Activated CD8-positive, alpha-beta memory T cell treated with anti-CD3 and anti-CD28 coated beads, Interleukin-2, amount 10 ng/mL, durations not matched to agents 7 days and 5 days (primary cell): ENCODE data around the gene PCSK1. TPM values are rescaled to one million over a fixed set of nuclear protein-coding genes. Genes with fewer than 3 reads are reported as not detected.
"Not testable (repeated sequence)": the region's sequence is repeated elsewhere in the genome, so short reads cannot be mapped to it uniquely, and the experiment has no call there.

Experiments
- ATAC-seq: fragments of 150-1000 bp; cut with Tn5 transposase; one replicate; pipeline ENCODE4 v1.10.0; 2021; ENCODE audit warnings: moderate library complexity
- CTCF ChIA-PET: fragments of 350-600 bp; sonication (Branson Sonifier 250); formaldehyde crosslinking; loops from one replicate; lab custom pipeline; 2021; ENCODE audit warnings: antibody characterized with exemption; lab: Charles Lee
- DNase-seq: peaks from one replicate; pipeline ENCODE4 v3.0.0-alpha.2; 2020
- H3K27ac Mint-ChIP-seq: one replicate; pipeline ENCODE4 v1.8.0; 2021; ENCODE audit warnings: mild to moderate bottlenecking, mixed read lengths
- H3K27me3 Mint-ChIP-seq: one replicate; pipeline ENCODE4 v1.8.0; 2021; ENCODE audit warnings: mixed read lengths
- H3K36me3 Mint-ChIP-seq: one replicate; pipeline ENCODE4 v1.8.0; 2021; ENCODE audit warnings: mild to moderate bottlenecking, mixed read lengths
- H3K4me1 Mint-ChIP-seq: one replicate; pipeline ENCODE4 v1.8.0; 2021; ENCODE audit warnings: mixed read lengths
- H3K4me3 Mint-ChIP-seq: one replicate; pipeline ENCODE4 v1.8.0; 2021; ENCODE audit warnings: mild to moderate bottlenecking, moderate library complexity, mixed read lengths
- H3K9me3 Mint-ChIP-seq: one replicate; pipeline ENCODE4 v1.8.0; 2022; ENCODE audit warnings: low read depth, mixed read lengths
- total RNA-seq, 2 experiments: library from RNA; stranded (reverse); gene quantifications; one replicate each; pipeline ENCODE4 v1.2.3, GENCODE V29; 2021

The PCSK1 gene
- total RNA-seq, 2 experiments from 2014 or later: not detected

- ATAC-seq (no peak), DNase-seq (no peak)
- no peaks in the 10 kb centered on the region for H3K36me3 Mint-ChIP-seq
- H3K9me3 Mint-ChIP-seq: no peaks in the 10 kb centered on the region
- no peak overlapping the region for H3K27ac Mint-ChIP-seq
- peaks cover 28% of the 10 kb centered on the region for H3K27me3 Mint-ChIP-seq
- H3K4me1 Mint-ChIP-seq: peaks cover 11% of the 10 kb centered on the region
- CTCF ChIA-PET: no interaction called here
- H3K4me3 Mint-ChIP-seq: no peak overlapping the region
These were observed 55.5 kb downstream of the PCSK1 start for GRCh38 chr5:96377597-96377996.

GRCh38 chr5:96377167-96377566 is 55.9 kb downstream of the PCSK1 start:
- H3K27me3 Mint-ChIP-seq: peaks cover 33% of the 10 kb centered on the region
- peaks cover 11% of the 10 kb centered on the region for H3K4me1 Mint-ChIP-seq
- H3K4me3 Mint-ChIP-seq: no peak overlapping the region
- CTCF ChIA-PET: no interaction called here
- H3K27ac Mint-ChIP-seq: no peak overlapping the region
- H3K36me3 Mint-ChIP-seq: no peaks in the 10 kb centered on the region
- ATAC-seq (no peak), DNase-seq (no peak)
- no peaks in the 10 kb centered on the region for H3K9me3 Mint-ChIP-seq

GRCh38 chr5:96374653-96375052 is 58.4 kb downstream of the PCSK1 start:
- H3K4me3 Mint-ChIP-seq: no peak overlapping the region
- no peak overlapping the region for H3K27ac Mint-ChIP-seq
- peaks cover 45% of the 10 kb centered on the region for H3K27me3 Mint-ChIP-seq
- DNase-seq: peak; percentile 57
- H3K4me1 Mint-ChIP-seq: peaks cover 11% of the 10 kb centered on the region
- peak; percentile 66 for ATAC-seq
- CTCF ChIA-PET: no interaction called here
- no peaks in the 10 kb centered on the region for H3K36me3 Mint-ChIP-seq
- H3K9me3 Mint-ChIP-seq: no peaks in the 10 kb centered on the region

GRCh38 chr5:96373381-96373733 is 59.7 kb downstream of the PCSK1 start:
- Mint-ChIP-seq H3K4me1 (peaks cover 11% of the 10 kb centered on the region), H3K27ac (no peak overlapping the region), H3K4me3 (no peak overlapping the region), H3K9me3 (no peaks in the 10 kb centered on the region), H3K36me3 (no peaks in the 10 kb centered on the region), H3K27me3 (peaks cover 50% of the 10 kb centered on the region)
- ATAC-seq (no peak), DNase-seq (no peak)
- CTCF ChIA-PET: no interaction called here

- CTCF ChIA-PET: no interaction called here
- H3K9me3 Mint-ChIP-seq: no peaks in the 10 kb centered on the region
- peaks cover 47% of the 10 kb centered on the region for H3K27me3 Mint-ChIP-seq
These were observed 60.2 kb downstream of the PCSK1 start for GRCh38 chr5:96372726-96373380.

GRCh38 chr5:96370976-96371375 is 62.1 kb downstream of the PCSK1 start:
- no peak for ATAC-seq
- Mint-ChIP-seq H3K4me3 (no peak overlapping the region), H3K9me3 (no peaks in the 10 kb centered on the region), H3K27ac (no peak overlapping the region), H3K36me3 (no peaks in the 10 kb centered on the region), H3K4me1 (peaks cover 11% of the 10 kb centered on the region), H3K27me3 (peaks cover 53% of the 10 kb centered on the region)
- CTCF ChIA-PET: interaction anchor here (1.4 kb wide), 1 partner anchor 26 kb away, joined by 5 read pairs; no protein-coding TSS in a partner anchor
- DNase-seq: no peak

More at GRCh38 chr5:96372726-96373380, 60.2 kb downstream of the PCSK1 start:
- DNase-seq: no peak
- no peak overlapping the region for H3K27ac Mint-ChIP-seq
- ATAC-seq: no peak
- H3K4me1 Mint-ChIP-seq: peaks cover 11% of the 10 kb centered on the region
- no peaks in the 10 kb centered on the region for H3K36me3 Mint-ChIP-seq
- no peak overlapping the region for H3K4me3 Mint-ChIP-seq

- CTCF ChIA-PET: interaction anchor here (1.1 kb wide), 1 partner anchor 586 kb away, joined by 3 read pairs; no protein-coding TSS in a partner anchor
- not testable (repeated sequence) for H3K27ac Mint-ChIP-seq, ATAC-seq, H3K9me3 Mint-ChIP-seq, DNase-seq, H3K4me1 Mint-ChIP-seq, H3K4me3 Mint-ChIP-seq, H3K36me3 Mint-ChIP-seq
- H3K27me3 Mint-ChIP-seq: peaks cover 40% of the 10 kb centered on the region
These were observed 65.7 kb downstream of the PCSK1 start for GRCh38 chr5:96367337-96367736.

GRCh38 chr5:96354237-96354636 is 78.8 kb downstream of the PCSK1 start:
- no peaks in the 10 kb centered on the region for H3K36me3 Mint-ChIP-seq
- ATAC-seq (no peak), DNase-seq (no peak)
- no peak overlapping the region for H3K27ac Mint-ChIP-seq
- no peaks in the 10 kb centered on the region for H3K4me1 Mint-ChIP-seq
- no peak overlapping the region for H3K4me3 Mint-ChIP-seq
- peaks cover 22% of the 10 kb centered on the region for H3K27me3 Mint-ChIP-seq
- CTCF ChIA-PET: no interaction called here
- no peaks in the 10 kb centered on the region for H3K9me3 Mint-ChIP-seq

GRCh38 chr5:96353220-96353619 is 79.8 kb downstream of the PCSK1 start:
- CTCF ChIA-PET: no interaction called here
- Mint-ChIP-seq H3K36me3 (no peaks in the 10 kb centered on the region), H3K9me3 (no peaks in the 10 kb centered on the region), H3K4me3 (no peak overlapping the region), H3K4me1 (no peaks in the 10 kb centered on the region), H3K27ac (no peak overlapping the region), H3K27me3 (peaks cover 12% of the 10 kb centered on the region)
- no peak for ATAC-seq
- no peak for DNase-seq

GRCh38 chr5:96350678-96351077 is 82.4 kb downstream of the PCSK1 start:
- Mint-ChIP-seq H3K4me1 (peaks cover 1% of the 10 kb centered on the region), H3K27ac (no peak overlapping the region), H3K27me3 (peaks cover 21% of the 10 kb centered on the region), H3K9me3 (no peaks in the 10 kb centered on the region), H3K36me3 (no peaks in the 10 kb centered on the region), H3K4me3 (no peak overlapping the region)
- CTCF ChIA-PET: interaction anchor here (1.4 kb wide), 1 partner anchor 15 kb away, joined by 5 read pairs; no protein-coding TSS in a partner anchor
- ATAC-seq (no peak), DNase-seq (no peak)

- CTCF ChIA-PET: no interaction called here
- Mint-ChIP-seq H3K27me3 (peaks cover 36% of the 10 kb centered on the region), H3K9me3 (no peaks in the 10 kb centered on the region), H3K27ac (no peak overlapping the region), H3K4me3 (no peak overlapping the region), H3K36me3 (no peaks in the 10 kb centered on the region), H3K4me1 (peaks cover 11% of the 10 kb centered on the region)
- ATAC-seq (no peak), DNase-seq (no peak)
These were observed 84.5 kb downstream of the PCSK1 start for GRCh38 chr5:96348536-96348935.

- no peak overlapping the region for H3K27ac Mint-ChIP-seq
- no peak overlapping the region for H3K4me3 Mint-ChIP-seq
- peaks cover 11% of the 10 kb centered on the region for H3K4me1 Mint-ChIP-seq
- ATAC-seq (no peak), DNase-seq (no peak)
- no peaks in the 10 kb centered on the region for H3K36me3 Mint-ChIP-seq
- H3K9me3 Mint-ChIP-seq: no peaks in the 10 kb centered on the region
- CTCF ChIA-PET: interaction anchor here (1.3 kb wide), 1 partner anchor 254 kb away, joined by 7 read pairs; no protein-coding TSS in a partner anchor
- peaks cover 36% of the 10 kb centered on the region for H3K27me3 Mint-ChIP-seq
These were observed 85.4 kb downstream of the PCSK1 start for GRCh38 chr5:96347502-96348292.

GRCh38 chr5:96344678-96345577 is 88.1 kb downstream of the PCSK1 start:
- DNase-seq: no peak
- peak; percentile 90 for ATAC-seq
- H3K27ac Mint-ChIP-seq: no peak overlapping the region
- H3K27me3 Mint-ChIP-seq: peaks cover 40% of the 10 kb centered on the region
- H3K36me3 Mint-ChIP-seq: no peaks in the 10 kb centered on the region
- no peak overlapping the region for H3K4me3 Mint-ChIP-seq
- peaks cover 11% of the 10 kb centered on the region for H3K4me1 Mint-ChIP-seq
- H3K9me3 Mint-ChIP-seq: no peaks in the 10 kb centered on the region
- CTCF ChIA-PET: interaction anchor here (0.6 to 2.5 kb wide), 19 partner anchors 8 to 552 kb away, joined by 3 to 49 read pairs (median 4); partner anchors contain the start of genes CAST and ELL2
